K562 (cell line): ENCODE data around the gene JMJD1C.

Experiments used
- BHLHE40 ChIP-seq: IDR thresholded peaks from 2 replicates; pipeline ENCODE4 v1.6.1; 2011; ENCODE audit warnings: low read length, improper control_type of control experiment
- CEBPZ ChIP-seq: fragments of 150-350 bp; IDR thresholded peaks from 2 replicates; pipeline ENCODE4 v1.6.1; 2014; ENCODE audit warnings: low read depth, mild to moderate bottlenecking, low read length, borderline replicate concordance
- EZH2 ChIP-seq: IDR thresholded peaks from 2 replicates; pipeline ENCODE4 v1.6.1; 2012; ENCODE audit warnings: low read depth, mild to moderate bottlenecking, inconsistent platforms, low read length, borderline replicate concordance
- HNRNPL ChIP-seq: fragments of 200-400 bp; formaldehyde crosslinking; IDR thresholded peaks from 2 replicates; pipeline ENCODE4 v1.6.1; 2017; ENCODE audit warnings: low read depth, mild to moderate bottlenecking, low read length
- LARP7 ChIP-seq: fragments of 450-650 bp; IDR thresholded peaks from 2 replicates; pipeline ENCODE4 v1.6.1; 2016
- U2AF2 ChIP-seq: fragments of 200-400 bp; formaldehyde crosslinking; optimal IDR thresholded peaks from 2 replicates; pipeline ENCODE3; 2017; ENCODE audit warnings: low read depth, mild to moderate bottlenecking, low read length
- ZNF239 ChIP-seq: fragments of 250-450 bp; sonication (Bioruptor Pico); IDR thresholded peaks from 2 replicates; pipeline ENCODE4 v1.4.0; 2020; ENCODE audit warnings: mild to moderate bottlenecking
- ZNF717 ChIP-seq: fragments of 250-450 bp; sonication (Bioruptor Pico); IDR thresholded peaks from 2 replicates; pipeline ENCODE4 v1.5.0; 2021
- TF ChIP-seq, protein P1 (sequence below), 3 experiments: IDR thresholded peaks in 2 of 3; conservative IDR thresholded peaks in 1 of 3; 2 replicates each; pipeline ENCODE4 v1.5.1; 2011 to 2012; ENCODE audit warnings: low read length in 3 of 3, mild to moderate bottlenecking in 3 of 3, control low read depth in 2 of 3, improper control_type of control experiment in 1 of 3, inconsistent platforms in 1 of 3, low read depth in 1 of 3, mixed read lengths in 1 of 3, moderate library complexity in 1 of 3; ENCODE audit not compliant: insufficient read depth in 2 of 3
- TF ChIP-seq, protein P2 (sequence below), 2 experiments: fragments of 450-650 bp; formaldehyde crosslinking in 1 of 2; IDR thresholded peaks; 2 replicates each; pipeline versions ENCODE4 v1.4.0 to v1.6.1; 2014 to 2020; ENCODE audit warnings: mild to moderate bottlenecking in 2 of 2, borderline replicate concordance in 1 of 2, low read depth in 1 of 2

- TF ChIP-seq BHLHE40, result no peak
- TF ChIP-seq ZNF717 (CRISPR knock-in tag), result no peak
- no peak for TF ChIP-seq LARP7
- TF ChIP-seq, protein P1, sequence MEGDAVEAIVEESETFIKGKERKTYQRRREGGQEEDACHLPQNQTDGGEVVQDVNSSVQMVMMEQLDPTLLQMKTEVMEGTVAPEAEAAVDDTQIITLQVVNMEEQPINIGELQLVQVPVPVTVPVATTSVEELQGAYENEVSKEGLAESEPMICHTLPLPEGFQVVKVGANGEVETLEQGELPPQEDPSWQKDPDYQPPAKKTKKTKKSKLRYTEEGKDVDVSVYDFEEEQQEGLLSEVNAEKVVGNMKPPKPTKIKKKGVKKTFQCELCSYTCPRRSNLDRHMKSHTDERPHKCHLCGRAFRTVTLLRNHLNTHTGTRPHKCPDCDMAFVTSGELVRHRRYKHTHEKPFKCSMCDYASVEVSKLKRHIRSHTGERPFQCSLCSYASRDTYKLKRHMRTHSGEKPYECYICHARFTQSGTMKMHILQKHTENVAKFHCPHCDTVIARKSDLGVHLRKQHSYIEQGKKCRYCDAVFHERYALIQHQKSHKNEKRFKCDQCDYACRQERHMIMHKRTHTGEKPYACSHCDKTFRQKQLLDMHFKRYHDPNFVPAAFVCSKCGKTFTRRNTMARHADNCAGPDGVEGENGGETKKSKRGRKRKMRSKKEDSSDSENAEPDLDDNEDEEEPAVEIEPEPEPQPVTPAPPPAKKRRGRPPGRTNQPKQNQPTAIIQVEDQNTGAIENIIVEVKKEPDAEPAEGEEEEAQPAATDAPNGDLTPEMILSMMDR (IDR thresholded peaks at IDR 0.05 in 2 of 3, conservative IDR thresholded peaks at IDR 0.05 in 1 of 3; ENCODE audit: insufficient read depth in 2 of 3, low read depth in 1 of 3, low read length in 3 of 3), result no peak
- TF ChIP-seq HNRNPL, result no peak
- TF ChIP-seq EZH2, result no peak
- TF ChIP-seq, protein P2, sequence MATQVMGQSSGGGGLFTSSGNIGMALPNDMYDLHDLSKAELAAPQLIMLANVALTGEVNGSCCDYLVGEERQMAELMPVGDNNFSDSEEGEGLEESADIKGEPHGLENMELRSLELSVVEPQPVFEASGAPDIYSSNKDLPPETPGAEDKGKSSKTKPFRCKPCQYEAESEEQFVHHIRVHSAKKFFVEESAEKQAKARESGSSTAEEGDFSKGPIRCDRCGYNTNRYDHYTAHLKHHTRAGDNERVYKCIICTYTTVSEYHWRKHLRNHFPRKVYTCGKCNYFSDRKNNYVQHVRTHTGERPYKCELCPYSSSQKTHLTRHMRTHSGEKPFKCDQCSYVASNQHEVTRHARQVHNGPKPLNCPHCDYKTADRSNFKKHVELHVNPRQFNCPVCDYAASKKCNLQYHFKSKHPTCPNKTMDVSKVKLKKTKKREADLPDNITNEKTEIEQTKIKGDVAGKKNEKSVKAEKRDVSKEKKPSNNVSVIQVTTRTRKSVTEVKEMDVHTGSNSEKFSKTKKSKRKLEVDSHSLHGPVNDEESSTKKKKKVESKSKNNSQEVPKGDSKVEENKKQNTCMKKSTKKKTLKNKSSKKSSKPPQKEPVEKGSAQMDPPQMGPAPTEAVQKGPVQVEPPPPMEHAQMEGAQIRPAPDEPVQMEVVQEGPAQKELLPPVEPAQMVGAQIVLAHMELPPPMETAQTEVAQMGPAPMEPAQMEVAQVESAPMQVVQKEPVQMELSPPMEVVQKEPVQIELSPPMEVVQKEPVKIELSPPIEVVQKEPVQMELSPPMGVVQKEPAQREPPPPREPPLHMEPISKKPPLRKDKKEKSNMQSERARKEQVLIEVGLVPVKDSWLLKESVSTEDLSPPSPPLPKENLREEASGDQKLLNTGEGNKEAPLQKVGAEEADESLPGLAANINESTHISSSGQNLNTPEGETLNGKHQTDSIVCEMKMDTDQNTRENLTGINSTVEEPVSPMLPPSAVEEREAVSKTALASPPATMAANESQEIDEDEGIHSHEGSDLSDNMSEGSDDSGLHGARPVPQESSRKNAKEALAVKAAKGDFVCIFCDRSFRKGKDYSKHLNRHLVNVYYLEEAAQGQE (IDR thresholded peaks at IDR 0.05; ENCODE audit: borderline replicate concordance), result no peak
- TF ChIP-seq, protein P2 (CRISPR knock-in tag; IDR thresholded peaks at IDR 0.05; ENCODE audit: low read depth), result no peak
- no peak for TF ChIP-seq CEBPZ
- no peak for TF ChIP-seq ZNF239 (CRISPR knock-in tag)
- no peak for TF ChIP-seq U2AF2
Measured at GRCh38 chr10:63129888-63130287, 335.9 kb downstream of the JMJD1C start.
